GM04504 (cell line): Measurements from ENCODE around the gene RALGPS1.

Experiments
- DNase-seq: peaks from one replicate; pipeline ENCODE4 v3.0.0-alpha.2; 2012; ENCODE audit warnings: low read depth

Gene RALGPS1

GRCh38 chr9:127123064-127123890 is 208.7 kb downstream of the RALGPS1 start:
- no peak for DNase-seq

DNA sequence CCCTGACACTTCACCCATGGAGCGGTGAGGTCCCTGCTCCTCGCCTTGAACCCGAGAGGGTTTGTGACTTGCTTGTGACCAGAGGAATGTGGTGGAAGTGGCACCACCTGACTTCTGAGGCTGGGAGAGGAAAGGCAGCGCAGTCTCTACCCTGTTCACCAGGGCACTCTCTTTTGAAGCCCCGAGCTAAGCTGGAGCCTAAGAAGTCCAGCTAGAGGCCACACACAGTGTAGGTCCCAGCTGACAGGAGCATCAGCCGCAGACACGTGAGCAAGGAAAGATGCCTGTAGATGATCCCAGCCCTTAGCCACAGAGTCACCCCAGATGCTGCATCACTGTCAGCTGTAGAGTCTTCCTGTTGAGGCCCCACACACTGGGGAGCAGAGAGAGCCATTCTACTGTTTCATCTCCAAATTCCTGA is 209.5 kb downstream of the RALGPS1 start:
- no peak for DNase-seq

GRCh38 chr9:127124792-127125191 is 210.2 kb downstream of the RALGPS1 start:
- no peak for DNase-seq

- DNase-seq, result no peak
These were observed 212.4 kb downstream of the RALGPS1 start for GRCh38 chr9:127126971-127127370.

DNA sequence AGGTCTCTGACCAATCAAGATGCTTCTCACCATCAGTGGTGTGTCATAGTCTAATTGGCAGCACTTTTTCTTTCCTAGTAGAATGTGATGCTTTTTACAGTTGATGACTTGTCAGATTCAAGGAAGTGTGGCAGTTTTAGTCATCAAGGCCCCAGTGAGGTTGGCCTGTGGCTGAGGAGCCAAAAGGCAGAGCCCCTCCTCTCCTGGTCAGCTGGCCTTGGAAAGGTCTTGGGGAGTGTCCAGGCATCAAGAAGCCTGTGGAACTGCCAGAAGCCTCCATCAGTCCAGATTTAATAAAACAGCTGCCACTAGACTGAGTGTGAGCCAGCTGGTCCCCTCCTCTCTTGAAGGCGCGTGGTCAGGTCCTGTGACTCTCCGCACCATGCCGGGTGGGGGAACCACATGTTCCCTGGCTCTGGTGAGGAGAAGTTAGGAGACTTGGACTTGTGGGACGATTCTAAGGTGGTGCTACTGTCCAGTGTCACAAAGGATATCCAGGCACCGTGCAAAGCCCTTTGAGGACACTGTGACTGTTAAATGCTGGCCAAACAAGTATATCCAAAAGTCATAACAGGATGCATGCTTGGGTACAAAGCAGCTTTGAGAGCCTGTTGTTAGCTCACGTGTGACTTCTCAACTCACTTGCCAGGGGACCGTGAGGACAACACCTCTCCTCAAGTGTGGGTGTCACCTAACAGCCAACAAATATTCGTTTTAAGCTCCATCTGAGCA is 213.9 kb downstream of the RALGPS1 start:
- peak; percentile 66 for DNase-seq

- DNase-seq, result no peak
These were observed 214.6 kb downstream of the RALGPS1 start for GRCh38 chr9:127129073-127129717.

- DNase-seq, result no peak
These were observed 215.1 kb downstream of the RALGPS1 start for GRCh38 chr9:127129718-127130085.

GRCh38 chr9:127130235-127130634 is 215.7 kb downstream of the RALGPS1 start:
- DNase-seq, result no peak

- peak; percentile 96 for DNase-seq
These were observed 216.3 kb downstream of the RALGPS1 start for GRCh38 chr9:127130661-127131538.

GRCh38 chr9:127131871-127132270 is 217.3 kb downstream of the RALGPS1 start:
- peak; percentile 73 for DNase-seq

DNA sequence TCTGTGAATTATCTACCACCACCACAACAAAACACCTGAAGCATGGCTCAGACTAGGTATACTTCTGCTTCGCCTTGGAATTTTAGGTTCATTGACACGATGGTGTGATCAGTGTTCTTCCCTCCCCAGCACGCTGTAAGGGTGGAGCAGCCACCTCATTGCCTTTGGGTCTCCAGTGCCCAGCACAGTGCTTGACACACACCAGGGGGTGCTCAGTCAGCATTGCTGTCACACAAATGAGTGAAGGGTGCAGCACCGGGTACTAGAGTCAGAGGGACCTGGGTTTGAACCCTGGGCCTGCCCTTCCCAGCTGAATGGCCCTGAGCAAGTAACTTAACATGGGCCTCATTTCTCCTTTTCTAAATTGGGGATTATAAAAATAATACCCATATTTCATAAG is 217.8 kb downstream of the RALGPS1 start:
- DNase-seq, result no peak

DNA sequence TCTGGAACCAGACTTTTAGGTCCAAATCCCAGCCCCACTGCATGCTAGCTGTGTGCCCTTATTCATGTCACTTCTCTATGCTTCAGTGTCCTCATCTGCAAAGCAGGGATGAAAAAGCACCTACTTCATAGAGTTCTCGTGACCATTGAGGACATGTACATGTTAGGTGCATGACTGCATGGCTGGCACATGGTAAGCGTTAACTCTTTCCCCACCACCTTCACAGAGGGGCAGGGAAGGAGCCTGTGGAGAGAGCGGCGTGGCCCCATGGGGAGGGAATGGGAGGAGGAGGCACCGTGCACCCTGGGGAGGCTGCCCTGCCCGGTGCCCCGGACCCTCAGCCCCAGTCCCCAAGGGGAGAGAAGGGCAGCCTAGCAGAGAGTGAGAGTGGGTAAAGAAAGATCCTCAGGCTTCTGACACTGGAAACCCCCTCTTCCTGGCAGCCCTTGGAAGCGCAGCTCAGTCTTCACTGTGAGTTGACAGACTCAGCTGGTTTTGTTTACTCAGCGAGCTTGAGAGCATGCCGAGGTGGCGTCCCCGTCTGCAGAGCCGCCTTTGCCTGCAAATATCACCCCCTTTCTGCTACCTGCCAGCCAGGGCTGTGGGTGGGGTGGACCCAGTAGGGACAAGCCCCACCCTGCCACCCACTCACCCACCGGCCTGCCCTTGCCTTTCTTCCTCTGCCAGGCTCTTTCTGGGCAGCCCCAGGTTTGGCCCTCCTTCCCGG is 218.5 kb downstream of the RALGPS1 start:
- no peak for DNase-seq

DNA sequence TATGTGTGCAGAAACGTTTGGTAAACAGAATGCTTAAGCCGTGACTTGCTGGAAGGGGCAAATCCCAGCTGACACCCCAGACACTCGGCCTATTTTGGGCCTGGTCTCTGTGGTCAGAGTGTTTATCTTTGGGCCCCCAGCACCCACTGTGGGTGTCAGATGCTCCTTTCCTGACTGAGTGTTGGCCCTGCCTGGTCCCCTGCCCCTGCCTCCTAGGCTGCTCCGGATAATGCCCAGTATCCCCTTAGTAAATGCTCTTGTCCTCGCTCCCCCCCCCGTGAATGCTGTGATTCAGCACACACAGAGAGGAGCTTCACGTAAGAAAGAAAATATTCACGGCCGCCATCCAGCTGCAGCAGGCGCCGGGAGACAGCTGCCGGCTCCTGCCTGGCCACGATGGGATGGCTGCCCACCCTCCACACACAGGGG is 219.2 kb downstream of the RALGPS1 start:
- peak; percentile 54 for DNase-seq

DNA sequence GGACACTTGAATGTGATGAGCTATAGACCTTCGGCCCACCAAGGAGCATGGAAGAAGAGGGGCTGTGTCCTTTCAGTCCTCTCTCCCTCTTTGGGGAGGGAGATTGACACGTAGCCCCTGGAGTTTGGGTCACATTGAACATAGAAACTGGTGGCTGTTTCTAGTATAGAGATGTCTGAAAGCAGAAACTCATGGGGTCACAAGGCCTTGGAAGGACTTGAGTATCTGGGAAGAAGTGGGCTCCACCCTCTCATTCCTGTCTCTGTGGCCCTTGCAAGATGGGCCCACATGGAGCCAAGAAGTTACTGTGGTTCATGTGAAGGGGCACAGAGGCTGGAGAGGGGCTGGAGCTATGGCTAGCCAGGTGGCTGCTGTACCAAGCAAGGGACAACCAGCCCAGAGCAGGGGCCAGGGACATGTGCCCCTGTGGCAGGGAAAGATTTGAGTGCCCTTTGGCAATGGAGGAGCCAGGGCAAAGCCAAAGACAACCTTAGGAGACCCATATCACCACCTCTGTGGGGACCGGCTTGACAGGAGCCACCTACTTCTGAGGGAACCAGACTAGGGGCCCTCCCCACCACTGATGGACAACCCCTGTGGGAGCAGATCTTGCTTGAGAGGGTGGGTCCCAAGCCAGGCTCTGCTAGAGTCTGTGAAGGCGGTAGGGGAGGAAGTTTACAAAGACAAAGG is 220.6 kb downstream of the RALGPS1 start:
- DNase-seq, result no peak

GRCh38 chr9:127136081-127136879 is 221.7 kb downstream of the RALGPS1 start:
- no peak for DNase-seq

DNA sequence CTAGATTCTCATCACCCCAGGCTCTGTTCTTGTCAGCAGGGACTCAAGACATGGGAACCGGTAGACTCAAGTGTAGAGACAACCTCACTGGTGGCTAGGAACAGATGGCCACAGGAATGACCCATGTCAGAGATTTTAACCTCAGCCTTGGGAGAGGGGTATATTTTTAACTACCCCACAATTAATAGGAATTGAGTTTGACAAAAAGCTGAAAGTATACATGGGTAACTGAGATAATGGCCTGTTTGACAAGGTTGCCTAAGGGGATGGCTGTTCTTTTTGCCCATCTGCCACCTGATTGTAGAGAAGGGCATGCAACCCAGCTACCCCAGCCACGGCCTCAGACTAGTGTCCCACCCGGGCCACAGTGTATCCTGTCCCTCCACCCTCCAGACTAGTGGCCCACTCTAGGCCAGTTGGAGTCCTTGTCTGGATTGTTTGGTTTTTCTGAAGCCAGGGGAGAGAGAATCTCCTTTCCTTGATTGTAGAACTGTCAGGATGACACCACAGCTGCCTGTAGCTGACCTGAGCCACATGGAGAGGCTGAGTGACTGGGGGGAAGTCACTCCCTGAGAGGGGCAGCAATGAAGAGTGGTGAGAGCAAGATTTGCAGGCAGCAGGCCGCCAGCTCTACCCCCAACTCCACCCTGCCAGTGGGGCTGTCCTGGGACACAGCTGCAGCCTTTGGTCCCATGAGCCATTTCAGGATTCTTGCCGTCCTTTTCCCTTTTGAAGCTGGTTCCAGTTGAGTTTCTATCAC is 222.5 kb downstream of the RALGPS1 start:
- no peak for DNase-seq

DNA sequence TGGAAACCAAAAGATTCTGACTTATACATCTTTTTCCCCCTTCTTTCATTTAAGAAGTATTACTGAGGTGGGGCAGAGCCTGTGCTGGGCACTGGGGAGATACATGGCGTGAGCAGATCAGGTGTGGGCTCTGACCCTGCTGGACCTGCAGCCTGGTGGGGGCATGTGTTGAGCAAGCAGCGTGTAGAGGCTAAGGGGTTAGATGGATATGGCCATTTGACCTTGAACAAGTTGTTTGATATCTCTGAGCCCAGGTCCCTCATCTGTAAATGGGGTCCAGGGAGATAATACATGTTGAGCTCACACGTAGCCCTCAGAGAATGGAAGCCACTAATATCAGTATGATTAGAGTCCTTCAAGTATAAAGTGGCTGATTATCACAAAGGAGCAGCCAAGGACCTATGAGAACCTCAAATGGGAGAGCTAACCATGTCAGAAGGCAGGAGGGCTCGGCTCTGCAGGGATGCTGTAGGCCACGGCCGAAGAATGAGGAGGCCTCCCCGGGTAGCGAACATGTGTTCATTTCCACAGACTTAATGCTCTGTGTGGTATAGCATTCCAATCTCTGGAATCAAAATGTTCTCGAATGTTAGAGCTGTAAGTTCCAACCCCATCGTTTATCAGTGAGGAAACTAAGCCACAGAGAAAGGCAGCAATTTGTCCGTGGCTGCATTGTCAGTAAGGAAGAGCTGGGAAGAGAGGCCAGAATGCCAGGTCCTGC is 223.2 kb downstream of the RALGPS1 start:
- DNase-seq, result no peak

DNA sequence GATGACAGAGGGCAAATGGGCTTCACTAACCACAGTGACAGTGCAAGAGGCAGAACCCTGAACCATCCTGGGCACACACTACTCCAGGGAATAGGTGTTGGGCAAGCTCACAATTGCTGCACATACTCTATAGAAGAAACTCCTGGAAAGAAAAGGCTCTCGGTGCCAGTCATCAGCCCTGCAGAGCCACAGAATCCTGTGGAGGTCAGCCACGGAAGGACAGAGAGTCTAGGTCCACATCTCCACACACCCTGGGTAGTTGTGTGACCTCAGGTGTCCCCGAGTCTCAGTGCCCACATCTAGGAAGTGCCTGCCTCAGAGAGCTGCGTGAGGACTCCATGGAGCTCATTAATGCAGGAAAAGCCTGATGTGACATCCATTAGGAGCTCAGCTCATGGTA is 223.9 kb downstream of the RALGPS1 start:
- no peak for DNase-seq
